Pancreas (tissue), 10 donors: Measurements from ENCODE around the gene RTTN. TPM values are rescaled to one million over a fixed set of nuclear protein-coding genes. Genes with fewer than 3 reads are reported as not detected.
"Not testable (repeated sequence)": the region's sequence is repeated elsewhere in the genome, so short reads cannot be mapped to it uniquely, and the experiment has no call there.

Experiments
- ATAC-seq, 4 donors: fragments of 200-7000 bp; cut with Tn5 transposase; one replicate each; pipeline versions ENCODE4 v1.8.0 to v1.9.1; 2020; ENCODE audit warnings: mild to moderate bottlenecking in 4 of 4, moderate library complexity in 4 of 4
- DNase-seq, 6 donors: peaks; one replicate each; pipeline ENCODE4 v3.0.0-alpha.2; 2020
- FAIRE-seq: peaks from 2 replicates; lab custom pipeline; 2012; peaks lifted over from hg19 to GRCh38; lab: Jason Lieb, UNC
- H3K27ac ChIP-seq, 4 donors: fragments of 200-600 bp; sonication (generic); 1 replicate in 3 of 4; 2 replicates in 1 of 4; pipeline versions ENCODE4 v1.5.0 to v1.8.0; 2020
- H3K27me3 ChIP-seq, 4 donors: fragments of 200-600 bp; one replicate each; pipeline ENCODE4 v1.8.0; 2021
- H3K36me3 ChIP-seq, 3 donors: fragments of 200-600 bp; sonication (generic) in 1 of 3; one replicate each; pipeline versions ENCODE4 v1.5.0 to v1.8.0; 2020 to 2021
- H3K4me1 ChIP-seq, 3 donors: fragments of 200-600 bp; one replicate each; pipeline ENCODE4 v1.8.0; 2021
- H3K4me3 ChIP-seq, 4 donors: fragments of 200-600 bp; sonication (generic) in 2 of 4; one replicate each; pipeline versions ENCODE4 v1.5.0 to v1.8.0; 2020 to 2021
- H3K9me3 ChIP-seq, 4 donors: fragments of 200-600 bp; one replicate each; pipeline ENCODE4 v1.8.0; 2021
- CTCF ChIP-seq, 4 donors: fragments of 200-600 bp; sonication (generic) in 3 of 4; IDR thresholded peaks; one replicate each; pipeline versions ENCODE4 v1.5.0 to v1.8.0; 2021; ENCODE audit warnings: antibody characterized with exemption in 4 of 4
- WGBS, 2 donors: extraction: QIAGEN DNeasy Blood & Tissue Kit; methylation state at CpG; one replicate each; pipeline ENCODE4 v1.1.7; 2013; 5-methylcytosine and 5-hydroxymethylcytosine counted together
- intact Hi-C, 3 donors: fragments of 100-400 bp; cut with DNase I; formaldehyde crosslinking; loops; one replicate each; pipeline versions ENCODE4 v1.11.1 to v1.14.2; 2022
- polyA plus RNA-seq, 2 donors: library from polyadenylated mRNA; stranded (reverse); fragments of 200-250 nt; gene quantifications; one replicate each; pipeline ENCODE4 v1.2.3, GENCODE V29; 2013
- total RNA-seq, 6 donors: library from RNA; stranded (reverse); fragmentation: NEBNext Ultra II Directional in 4 of 6; extraction: Animal tissue kit (Norgen Biotek cat#: 25700) in 4 of 6; gene quantifications; one replicate each; pipeline versions ENCODE4 v1.2.1 to v1.2.4, GENCODE V29; 2021 to 2023
- donor health status: healthy with polysubstance abuse.
- donor health status: DM: no; HTN: no; CAD: no; lungs with moderate emphysema.
- donor health status: DM: no; HTN: no; CAD: no.
- donor health status: control.
- donor health status: control.
- donor health status: Bipolar disorder and iron deficiency.
- donor health status: DM: yes; HTN: yes; CAD: no.
- donor health status: DM: no; HTN: no; CAD: no.
- donor health status: DM: no; HTN: no; CAD: no.
- donor health status: DM: yes; HTN: yes; CAD: no.

RTTN gene
- total and polyA plus RNA-seq, 8 donors: 2.5 to 7.2 (median 4.5) TPM

- intact Hi-C loops: no loop called here
- no peak for TF ChIP-seq CTCF (IDR thresholded peaks at IDR 0.05)
- DNase-seq: no peak
- H3K4me3 ChIP-seq: no peak overlapping the region
- H3K27ac ChIP-seq: no peak overlapping the region
- H3K4me1 ChIP-seq: no peaks in the 10 kb centered on the region
- no peaks in the 10 kb centered on the region for H3K9me3 ChIP-seq
- no peak for FAIRE-seq
- peaks cover 0 to 3% (median 0%) of the 10 kb centered on the region in 3 donors for H3K36me3 ChIP-seq
- 96 to 97% methylated on average over 1 of the region's 1 CpG for WGBS, 2 donors
- no peaks in the 10 kb centered on the region for H3K27me3 ChIP-seq
- ATAC-seq: no peak
Observed at GRCh38 chr18:70113511-70113910, 92.0 kb downstream of the RTTN start.

DNA sequence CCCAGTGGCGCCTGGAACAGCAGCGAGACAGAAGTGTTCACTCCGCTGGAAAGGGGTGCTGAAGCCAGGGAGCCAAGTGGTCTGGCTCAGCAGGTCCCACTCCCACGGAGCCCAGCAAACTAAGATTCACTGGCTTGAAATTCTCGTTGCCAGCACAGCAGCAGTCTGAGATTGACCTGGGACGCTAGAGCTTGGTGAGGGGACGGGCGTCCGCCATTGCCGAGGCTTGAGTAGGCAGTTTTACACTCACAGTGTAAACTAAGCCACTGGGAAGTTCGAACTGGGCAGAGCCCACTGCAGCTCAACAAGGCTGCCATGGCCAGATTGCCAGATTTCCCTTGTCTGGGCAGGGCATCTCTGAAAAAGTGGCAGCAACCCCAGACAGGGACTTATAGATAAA lies 94.8 kb downstream of the RTTN start:
- DNase-seq (no peak), FAIRE-seq (no peak), ATAC-seq (no peak)
- no peak overlapping the region for H3K27ac ChIP-seq
- H3K27me3 ChIP-seq: no peaks in the 10 kb centered on the region
- no peak for TF ChIP-seq CTCF (IDR thresholded peaks at IDR 0.05)
- no peak overlapping the region for H3K4me3 ChIP-seq
- intact Hi-C loops: no loop called here
- no peaks in the 10 kb centered on the region for H3K9me3 ChIP-seq
- no peaks in the 10 kb centered on the region for H3K4me1 ChIP-seq
- peaks cover 0 to 4% (median 3%) of the 10 kb centered on the region in 3 donors for H3K36me3 ChIP-seq
- WGBS, 2 donors: 94 to 96% methylated on average over 11 of the region's 11 CpGs

DNA sequence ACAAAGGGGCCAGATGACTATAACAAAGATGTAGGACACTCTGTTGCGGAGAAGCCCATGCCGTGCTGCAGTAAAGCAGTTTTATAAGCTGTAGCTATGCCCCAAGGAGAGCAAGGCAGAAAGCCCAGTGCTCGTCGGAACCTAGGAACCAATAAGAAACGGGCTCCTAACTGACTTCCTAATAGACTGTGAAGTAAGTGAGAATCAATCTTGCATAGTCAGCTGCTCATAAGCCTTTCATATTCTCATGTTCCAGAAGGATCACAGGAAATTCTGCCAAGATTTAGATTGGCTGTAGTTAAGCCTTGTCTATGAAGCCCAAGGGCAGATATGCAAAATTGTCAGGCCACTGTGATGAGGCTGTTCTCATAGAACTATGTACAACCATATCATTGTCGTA lies 98.4 kb downstream of the RTTN start:
- ATAC-seq: no peak
- FAIRE-seq: no peak
- no peak for DNase-seq
- WGBS, 2 donors: 91 to 92% methylated on average over 6 of the region's 6 CpGs
- TF ChIP-seq CTCF (IDR thresholded peaks at IDR 0.05): no peak
- Histone ChIP-seq H3K27ac (no peak overlapping the region), H3K9me3 (no peaks in the 10 kb centered on the region), H3K4me3 (no peak overlapping the region), H3K27me3 (no peaks in the 10 kb centered on the region), H3K36me3 (peaks cover 0 to 6% (median 3%) of the 10 kb centered on the region in 3 donors), H3K4me1 (no peaks in the 10 kb centered on the region)
- intact Hi-C loops: no loop called here

- H3K9me3 ChIP-seq, intact Hi-C loops, H3K4me1 ChIP-seq, H3K27me3 ChIP-seq, H3K36me3 ChIP-seq, DNase-seq, FAIRE-seq, H3K4me3 ChIP-seq, H3K27ac ChIP-seq, ATAC-seq: not testable (repeated sequence)
- WGBS, 2 donors: 94% methylated on average over 22 of the region's 22 CpGs
Observed at GRCh38 chr18:70102854-70103253, 102.6 kb downstream of the RTTN start.

- Histone ChIP-seq H3K27me3 (no peaks in the 10 kb centered on the region), H3K27ac (no peak overlapping the region), H3K9me3 (no peaks in the 10 kb centered on the region), H3K36me3 (peaks cover 0 to 4% (median 0%) of the 10 kb centered on the region in 3 donors), H3K4me3 (no peak overlapping the region), H3K4me1 (no peaks in the 10 kb centered on the region)
- no peak for TF ChIP-seq CTCF (IDR thresholded peaks at IDR 0.05)
- no peak for ATAC-seq
- no peak for FAIRE-seq
- 81 to 97% methylated on average over 1 of the region's 1 CpG for WGBS, 2 donors
- intact Hi-C loops: no loop called here
- no peak for DNase-seq
Observed at GRCh38 chr18:70089858-70090257, 115.6 kb downstream of the RTTN start.
